Measurements from ENCODE around the gene JAZF1.

JAZF1 gene

DNA sequence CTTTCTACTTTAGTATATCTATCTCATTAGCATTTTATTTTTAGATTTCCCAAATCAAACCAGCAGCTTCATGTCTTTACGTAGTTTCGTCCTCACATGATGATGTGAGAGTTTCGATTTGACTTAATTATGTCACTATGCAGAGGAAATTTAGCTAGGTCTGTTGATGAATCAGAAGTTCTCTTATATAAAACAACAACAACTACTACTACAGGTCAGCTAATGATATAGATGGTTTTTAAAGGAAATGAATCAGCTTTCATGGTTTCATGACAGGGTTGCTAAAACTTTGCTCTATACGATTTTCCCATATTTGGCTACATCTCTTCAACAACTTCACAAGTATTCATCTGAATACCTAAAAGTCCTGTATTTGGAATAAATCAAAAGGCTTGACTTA is 28.6 kb downstream of the JAZF1 start:
- H3K4me3 ChIP-seq (ENCODE audit: low read depth, low read length): no peak overlapping the region
- TF ChIP-seq, protein P1, sequence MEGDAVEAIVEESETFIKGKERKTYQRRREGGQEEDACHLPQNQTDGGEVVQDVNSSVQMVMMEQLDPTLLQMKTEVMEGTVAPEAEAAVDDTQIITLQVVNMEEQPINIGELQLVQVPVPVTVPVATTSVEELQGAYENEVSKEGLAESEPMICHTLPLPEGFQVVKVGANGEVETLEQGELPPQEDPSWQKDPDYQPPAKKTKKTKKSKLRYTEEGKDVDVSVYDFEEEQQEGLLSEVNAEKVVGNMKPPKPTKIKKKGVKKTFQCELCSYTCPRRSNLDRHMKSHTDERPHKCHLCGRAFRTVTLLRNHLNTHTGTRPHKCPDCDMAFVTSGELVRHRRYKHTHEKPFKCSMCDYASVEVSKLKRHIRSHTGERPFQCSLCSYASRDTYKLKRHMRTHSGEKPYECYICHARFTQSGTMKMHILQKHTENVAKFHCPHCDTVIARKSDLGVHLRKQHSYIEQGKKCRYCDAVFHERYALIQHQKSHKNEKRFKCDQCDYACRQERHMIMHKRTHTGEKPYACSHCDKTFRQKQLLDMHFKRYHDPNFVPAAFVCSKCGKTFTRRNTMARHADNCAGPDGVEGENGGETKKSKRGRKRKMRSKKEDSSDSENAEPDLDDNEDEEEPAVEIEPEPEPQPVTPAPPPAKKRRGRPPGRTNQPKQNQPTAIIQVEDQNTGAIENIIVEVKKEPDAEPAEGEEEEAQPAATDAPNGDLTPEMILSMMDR (IDR thresholded peaks at IDR 0.05; ENCODE audit: borderline replicate concordance, insufficient read depth, low read depth, low read length): no peak

DNA sequence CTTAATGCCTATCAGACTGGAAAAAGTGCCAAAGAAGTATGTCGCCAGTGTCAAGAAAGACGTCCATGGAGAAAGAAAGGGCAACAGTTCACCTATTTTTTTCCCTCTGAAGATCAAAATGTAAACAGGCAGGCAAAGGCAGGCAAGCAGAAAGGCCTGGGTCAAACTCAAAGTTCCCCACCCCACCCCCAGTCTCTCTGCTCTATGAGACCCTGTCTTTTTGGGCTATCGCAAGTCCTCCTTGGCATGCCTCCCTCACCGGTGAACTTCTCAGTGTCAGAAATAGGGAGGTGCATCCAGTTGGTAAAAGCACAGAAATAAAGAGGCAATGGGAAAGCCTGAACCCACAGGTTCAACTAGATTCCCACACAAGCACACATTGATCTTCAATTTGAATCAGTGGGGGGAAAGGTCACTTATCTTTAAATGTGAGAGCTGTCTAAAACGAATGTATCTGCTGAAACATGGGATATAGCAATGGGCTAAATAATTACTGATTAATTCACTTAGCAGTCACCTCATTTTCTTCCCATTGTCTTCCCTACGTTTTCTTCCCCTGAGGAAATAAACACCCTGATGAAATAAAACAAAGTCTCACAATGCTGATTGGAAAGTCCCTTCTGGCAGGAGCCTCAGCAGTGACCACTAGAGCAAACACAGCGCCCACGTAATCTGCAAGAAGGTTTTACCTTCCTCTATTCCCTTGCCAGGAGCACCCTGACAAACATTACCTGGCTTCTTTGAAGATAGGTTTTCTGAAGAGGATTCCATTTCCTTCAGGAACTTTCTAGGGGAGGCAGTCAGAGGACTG is 31.1 kb downstream of the JAZF1 start:
- no peak overlapping the region for H3K4me3 ChIP-seq (ENCODE audit: low read depth, low read length)
- TF ChIP-seq, protein P1 (IDR thresholded peaks at IDR 0.05; ENCODE audit: borderline replicate concordance, insufficient read depth, low read depth, low read length): no peak

DNA sequence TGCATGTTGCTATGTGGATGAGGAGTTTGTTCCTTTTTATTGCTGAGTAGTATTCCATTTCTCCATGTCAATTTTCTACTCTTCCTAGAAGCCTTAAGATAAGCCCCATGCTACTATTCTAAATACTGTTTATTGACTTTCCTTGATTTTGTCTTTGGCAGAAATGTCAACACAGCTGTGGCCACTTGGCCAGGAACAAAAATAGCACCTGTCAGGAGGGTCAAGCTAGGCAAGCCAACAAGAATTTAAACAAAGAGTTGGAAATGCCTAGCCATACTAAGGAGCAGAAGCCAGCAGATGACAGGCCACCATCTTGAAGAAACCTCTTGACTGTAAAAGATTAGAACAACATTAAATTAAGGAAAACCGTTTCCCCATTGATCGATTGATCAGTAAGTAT is 34.7 kb downstream of the JAZF1 start:
- H3K4me3 ChIP-seq (ENCODE audit: low read depth, low read length): no peak overlapping the region
- TF ChIP-seq, protein P1 (IDR thresholded peaks at IDR 0.05; ENCODE audit: borderline replicate concordance, insufficient read depth, low read depth, low read length): no peak

DNA sequence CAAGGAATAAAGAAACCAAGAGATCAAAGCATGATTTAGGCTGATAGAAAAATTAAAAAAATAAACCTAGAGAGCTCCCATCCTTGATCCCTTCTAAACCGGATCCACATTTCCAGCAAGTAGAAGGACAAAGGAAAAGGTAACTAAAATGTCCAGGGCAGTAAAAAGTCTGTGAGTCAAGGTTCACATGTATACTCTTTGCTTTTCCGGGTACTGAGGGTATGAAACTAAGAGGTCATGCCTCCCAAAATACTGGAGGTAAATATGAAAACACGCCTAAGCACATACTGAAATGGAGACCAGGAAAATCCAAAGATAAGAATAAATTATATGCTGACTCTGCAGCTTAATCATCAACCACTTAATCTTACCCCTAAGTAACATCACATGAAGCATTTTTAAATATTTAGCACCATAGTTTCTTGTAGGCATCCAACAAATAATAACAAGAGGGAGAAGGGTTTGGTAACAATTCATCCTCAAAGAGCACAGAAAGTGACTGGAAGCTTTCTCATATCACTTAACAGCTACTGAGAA is 35.4 kb downstream of the JAZF1 start:
- TF ChIP-seq, protein P1 (IDR thresholded peaks at IDR 0.05; ENCODE audit: borderline replicate concordance, insufficient read depth, low read depth, low read length): no peak
- no peak overlapping the region for H3K4me3 ChIP-seq (ENCODE audit: low read depth, low read length)

- TF ChIP-seq, protein P1 (IDR thresholded peaks at IDR 0.05; ENCODE audit: borderline replicate concordance, insufficient read depth, low read depth, low read length): no peak
- H3K4me3 ChIP-seq (ENCODE audit: low read depth, low read length): no peak overlapping the region
Measured at GRCh38 chr7:28144266-28144665, 36.3 kb downstream of the JAZF1 start.

DNA sequence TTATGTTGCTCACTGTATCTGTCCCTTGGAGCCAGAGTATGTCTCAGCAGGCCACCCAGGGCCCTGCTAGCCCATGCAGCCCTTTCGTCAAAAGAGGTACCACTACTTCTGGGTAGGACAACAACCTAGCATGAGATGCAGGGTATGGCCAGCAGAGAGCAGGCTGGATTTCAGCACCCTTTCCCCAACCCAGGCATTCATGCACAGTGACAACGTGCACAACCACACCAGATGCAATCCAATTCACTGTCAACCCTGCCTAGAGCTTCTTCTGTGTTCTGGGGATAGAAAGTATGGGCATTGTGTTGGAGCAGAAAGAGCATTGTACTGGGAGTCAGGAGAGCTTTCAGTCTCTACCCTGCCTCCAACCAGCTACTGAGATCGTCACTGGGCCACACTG is 37.9 kb downstream of the JAZF1 start:
- H3K4me3 ChIP-seq (ENCODE audit: low read depth, low read length): no peak overlapping the region
- TF ChIP-seq, protein P1 (IDR thresholded peaks at IDR 0.05; ENCODE audit: borderline replicate concordance, insufficient read depth, low read depth, low read length): no peak

DNA sequence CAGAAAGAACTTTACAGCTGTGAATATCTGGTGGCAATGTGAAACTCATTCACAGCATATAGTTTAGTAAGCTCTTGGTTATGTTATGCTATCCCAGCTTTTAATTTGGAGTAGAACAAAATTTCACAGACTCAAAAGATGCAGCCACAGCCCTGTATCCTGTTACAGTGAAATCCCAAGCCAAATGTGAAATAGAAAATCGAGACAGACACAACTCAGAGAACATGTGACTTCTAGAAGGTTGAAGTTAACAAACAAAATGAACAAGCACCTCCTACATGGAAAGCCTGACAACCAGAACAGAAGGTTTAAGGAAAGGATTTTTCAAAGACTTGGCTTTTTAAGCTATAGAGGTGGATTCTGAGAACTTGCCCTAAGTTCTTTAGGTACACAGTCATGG is 39.6 kb downstream of the JAZF1 start:
- H3K4me3 ChIP-seq (ENCODE audit: low read depth, low read length): no peak overlapping the region
- TF ChIP-seq, protein P1 (IDR thresholded peaks at IDR 0.05; ENCODE audit: borderline replicate concordance, insufficient read depth, low read depth, low read length): no peak
